Nephron (organoid): ENCODE measurements around the gene CTIF.
A peak's percentile ranks its signal among the peaks of the same experiment; 100 is the strongest.

Source experiments
- H3K27ac Mint-ChIP-seq, 3 experiments: 2 replicates each; pipeline ENCODE4 v1.8.0; 2020; ENCODE audit warnings: mixed read lengths in 3 of 3, mild to moderate bottlenecking in 2 of 3, moderate library complexity in 1 of 3
- H3K27me3 Mint-ChIP-seq: 2 replicates; pipeline ENCODE4 v1.8.0; 2021; ENCODE audit warnings: low read depth, mild to moderate bottlenecking, moderate library complexity, mixed read lengths
- H3K36me3 Mint-ChIP-seq: 2 replicates; pipeline ENCODE4 v1.8.0; 2020; ENCODE audit warnings: low read depth, mixed read lengths
- H3K4me1 Mint-ChIP-seq: 2 replicates; pipeline ENCODE4 v1.8.0; 2020; ENCODE audit warnings: mixed read lengths
- H3K4me3 Mint-ChIP-seq, 3 experiments: 2 replicates each; pipeline ENCODE4 v1.8.0; 2020; ENCODE audit warnings: mild to moderate bottlenecking in 3 of 3, mixed read lengths in 3 of 3, moderate library complexity in 2 of 3
- H3K9me3 Mint-ChIP-seq: 2 replicates; pipeline ENCODE4 v1.8.0; 2020; ENCODE audit warnings: mixed read lengths
- CTCF ChIP-seq, 3 experiments: fragments of 200-600 bp; sonication (generic); IDR thresholded peaks; one replicate each; pipeline ENCODE4 v1.5.0; 2021; ENCODE audit warnings: antibody characterized with exemption in 3 of 3; ENCODE audit not compliant: unreplicated experiment in 3 of 3

The CTIF gene

GRCh38 chr18:48762836-48763718, 224.2 kb downstream of the CTIF start:
- H3K27me3 Mint-ChIP-seq = no peaks in the 10 kb centered on the region
- peaks cover 42% of the 10 kb centered on the region for H3K36me3 Mint-ChIP-seq
- no peak overlapping the region for H3K27ac Mint-ChIP-seq
- TF ChIP-seq CTCF (IDR thresholded peaks at IDR 0.05; ENCODE audit: unreplicated experiment in 3 of 3) = no peak
- H3K4me3 Mint-ChIP-seq = no peak overlapping the region
- H3K4me1 Mint-ChIP-seq = peaks cover 28% of the 10 kb centered on the region
- no peaks in the 10 kb centered on the region for H3K9me3 Mint-ChIP-seq

- Mint-ChIP-seq H3K4me3 (no peak overlapping the region), H3K36me3 (peaks cover 36% of the 10 kb centered on the region), H3K27ac (peak overlapping the region in 1 of 3 experiments; percentile 24), H3K4me1 (peaks cover 31% of the 10 kb centered on the region), H3K27me3 (no peaks in the 10 kb centered on the region), H3K9me3 (no peaks in the 10 kb centered on the region)
- no peak for TF ChIP-seq CTCF (IDR thresholded peaks at IDR 0.05; ENCODE audit: unreplicated experiment in 3 of 3)
These were observed 224.9 kb downstream of the CTIF start for GRCh38 chr18:48763719-48764100.

- Mint-ChIP-seq H3K27ac (peak overlapping the region in 1 of 3 experiments; percentile 46), H3K27me3 (no peaks in the 10 kb centered on the region)
These were observed 226.2 kb downstream of the CTIF start for GRCh38 chr18:48765053-48765452.

GRCh38 chr18:48766026-48766425, 227.2 kb downstream of the CTIF start:
- H3K9me3 Mint-ChIP-seq = no peaks in the 10 kb centered on the region
- peaks cover 21% of the 10 kb centered on the region for H3K36me3 Mint-ChIP-seq
- H3K4me3 Mint-ChIP-seq = no peak overlapping the region
- H3K4me1 Mint-ChIP-seq = peaks cover 40% of the 10 kb centered on the region
- no peak overlapping the region for H3K27ac Mint-ChIP-seq
- H3K27me3 Mint-ChIP-seq = no peaks in the 10 kb centered on the region
- no peak for TF ChIP-seq CTCF (IDR thresholded peaks at IDR 0.05; ENCODE audit: unreplicated experiment in 3 of 3)

More at GRCh38 chr18:48765053-48765452, 226.2 kb downstream of the CTIF start:
- H3K4me3 Mint-ChIP-seq = no peak overlapping the region
- peaks cover 30% of the 10 kb centered on the region for H3K36me3 Mint-ChIP-seq
- no peaks in the 10 kb centered on the region for H3K9me3 Mint-ChIP-seq
- TF ChIP-seq CTCF (IDR thresholded peaks at IDR 0.05; ENCODE audit: unreplicated experiment in 3 of 3) = no peak
- H3K4me1 Mint-ChIP-seq = peaks cover 40% of the 10 kb centered on the region

GRCh38 chr18:48766487-48766886, 227.7 kb downstream of the CTIF start:
- no peak for TF ChIP-seq CTCF (IDR thresholded peaks at IDR 0.05; ENCODE audit: unreplicated experiment in 3 of 3)
- Mint-ChIP-seq H3K27ac (no peak overlapping the region), H3K9me3 (no peaks in the 10 kb centered on the region), H3K4me1 (peaks cover 40% of the 10 kb centered on the region), H3K36me3 (peaks cover 17% of the 10 kb centered on the region), H3K4me3 (no peak overlapping the region), H3K27me3 (no peaks in the 10 kb centered on the region)
